PC-9 (cell line): ENCODE measurements around the gene SLC25A26. TPM values are rescaled to one million over a fixed set of nuclear protein-coding genes. Genes with fewer than 3 reads are reported as not detected.

Source experiments
- BruUV-seq: library from RNA; stranded (reverse); fragments of 400-500 nt; replicated peaks from 2 replicates; lab custom pipeline; 2021; lab: Mats Ljungman, UMichigan
- CTCF ChIA-PET: fragments of 300-600 bp; sonication (Branson Sonifier 250); formaldehyde crosslinking; loops from one replicate; lab custom pipeline; 2022; ENCODE audit warnings: antibody characterized with exemption; lab: Charles Lee
- POLR2A ChIA-PET: fragments of 300-600 bp; sonication (Branson Sonifier 250); formaldehyde crosslinking; loops from one replicate; lab custom pipeline; 2022; ENCODE audit warnings: antibody characterized with exemption; ENCODE audit not compliant: unreplicated experiment; lab: Charles Lee
- DNase-seq, 2 experiments: peaks; one replicate each; pipeline versions ENCODE4 v3.0.0 to v3.0.0-alpha.2; 2015 to 2022; ENCODE audit warnings: mixed read lengths in 1 of 2
- H2AFZ ChIP-seq: fragments of 200-600 bp; sonication (generic); 2 replicates; pipeline ENCODE4 v1.8.1; 2017; ENCODE audit warnings: antibody characterized with exemption
- H3F3A ChIP-seq: fragments of 200-600 bp; sonication (generic); 2 replicates; pipeline ENCODE4 v1.8.1; 2017; ENCODE audit warnings: antibody characterized with exemption, mild to moderate bottlenecking, low read depth; ENCODE audit not compliant: insufficient read depth
- H3K27ac ChIP-seq: fragments of 200-600 bp; sonication (generic); 2 replicates; pipeline ENCODE4 v1.6.1; 2016; ENCODE audit warnings: mixed run types
- H3K27me3 ChIP-seq: fragments of 200-600 bp; sonication (generic); 2 replicates; pipeline ENCODE4 v1.6.1; 2016; ENCODE audit warnings: low read depth, mixed run types; ENCODE audit not compliant: insufficient read depth
- H3K36me3 ChIP-seq: fragments of 200-600 bp; sonication (generic); 2 replicates; pipeline ENCODE4 v1.6.1; 2016; ENCODE audit warnings: low read depth, mixed run types
- H3K4me1 ChIP-seq: fragments of 200-600 bp; sonication (generic); replicated peaks from 2 replicates; pipeline ENCODE4 v1.6.1; 2016; ENCODE audit warnings: mixed run types; ENCODE audit not compliant: insufficient read depth
- H3K4me2 ChIP-seq: fragments of 200-600 bp; sonication (generic); 2 replicates; pipeline ENCODE4 v1.6.1; 2017; ENCODE audit warnings: mixed run types
- H3K4me3 ChIP-seq: fragments of 200-600 bp; sonication (generic); 2 replicates; pipeline ENCODE4 v1.6.1; 2016; ENCODE audit warnings: mixed run types
- H3K79me2 ChIP-seq: fragments of 200-600 bp; sonication (generic); 2 replicates; pipeline ENCODE4 v1.6.1; 2017; ENCODE audit warnings: low read depth, mixed run types
- H3K9me2 ChIP-seq: fragments of 200-600 bp; sonication (generic); 2 replicates; pipeline ENCODE4 v1.8.1; 2017; ENCODE audit warnings: mild to moderate bottlenecking; ENCODE audit not compliant: insufficient read depth
- H3K9me3 ChIP-seq: fragments of 200-600 bp; sonication (generic); 2 replicates; pipeline ENCODE4 v1.8.1; 2016; ENCODE audit warnings: low read depth; ENCODE audit not compliant: insufficient read depth
- H4K20me1 ChIP-seq: fragments of 200-600 bp; sonication (generic); 2 replicates; pipeline ENCODE4 v1.8.1; 2017; ENCODE audit not compliant: insufficient read depth
- CTCF ChIP-seq: fragments of 200-600 bp; sonication (generic); conservative IDR thresholded peaks from 2 replicates; pipeline ENCODE4 v1.6.1; 2017; ENCODE audit warnings: mixed run types, antibody characterized with exemption, mild to moderate bottlenecking, moderate library complexity
- EZH2 ChIP-seq: fragments of 200-600 bp; sonication (generic); IDR thresholded peaks from 2 replicates; pipeline ENCODE4 v1.8.0; 2017; ENCODE audit warnings: antibody characterized with exemption, low read depth
- intact Hi-C: fragments of 100-400 bp; cut with micrococcal nuclease; formaldehyde crosslinking; loops from one replicate; pipeline ENCODE4 v1.10.0; 2022; ENCODE audit not compliant: unreplicated experiment
- total RNA-seq: library from RNA; stranded (reverse); gene quantifications from 2 replicates; pipeline ENCODE4 v1.2.3, GENCODE V29; 2021

Gene SLC25A26
- total RNA-seq, 1 experiment from 2014 or later, result 20.8 TPM

GRCh38 chr3:66267906-66268305, 47.1 kb downstream of the SLC25A26 start:
- Histone ChIP-seq H3K27ac (no peak overlapping the region), H3K27me3 (no peaks in the 10 kb centered on the region), H3K4me1 (no peaks in the 10 kb centered on the region), H2AFZ (no peak overlapping the region), H3K36me3 (no peaks in the 10 kb centered on the region), H3F3A (no peaks in the 10 kb centered on the region), H4K20me1 (no peaks in the 10 kb centered on the region), H3K4me3 (no peak overlapping the region), H3K79me2 (no peaks in the 10 kb centered on the region), H3K9me3 (no peaks in the 10 kb centered on the region), H3K9me2 (no peaks in the 10 kb centered on the region), H3K4me2 (no peak overlapping the region)
- intact Hi-C loops, result no loop called here
- POLR2A ChIA-PET, result no interaction called here
- TF ChIP-seq EZH2, result no peak
- no peak for TF ChIP-seq CTCF
- CTCF ChIA-PET, result no interaction called here
- DNase-seq, result no peak
- no TSS peak for BruUV-seq

- ChIA-PET POLR2A (no interaction called here), CTCF (no interaction called here)
- H3K9me3 ChIP-seq, result no peaks in the 10 kb centered on the region
- no peaks in the 10 kb centered on the region for H3K4me1 ChIP-seq
- BruUV-seq, result no TSS peak
- intact Hi-C loops, result no loop called here
- no peak for TF ChIP-seq EZH2
- TF ChIP-seq CTCF, result no peak
- no peak for DNase-seq
- no peak overlapping the region for H3K4me3 ChIP-seq
- H3K4me2 ChIP-seq, result no peak overlapping the region
- H3K9me2 ChIP-seq, result no peaks in the 10 kb centered on the region
- no peaks in the 10 kb centered on the region for H3K27me3 ChIP-seq
- no peaks in the 10 kb centered on the region for H4K20me1 ChIP-seq
- H3K36me3 ChIP-seq, result no peaks in the 10 kb centered on the region
- no peak overlapping the region for H3K27ac ChIP-seq
- no peaks in the 10 kb centered on the region for H3F3A ChIP-seq
- no peaks in the 10 kb centered on the region for H3K79me2 ChIP-seq
- no peak overlapping the region for H2AFZ ChIP-seq
Observed at GRCh38 chr3:66268864-66269263, 48.1 kb downstream of the SLC25A26 start.

GRCh38 chr3:66269411-66269810, 48.6 kb downstream of the SLC25A26 start:
- Histone ChIP-seq H3K4me3 (no peak overlapping the region), H3K9me2 (no peaks in the 10 kb centered on the region), H3F3A (no peaks in the 10 kb centered on the region), H3K4me1 (no peaks in the 10 kb centered on the region), H2AFZ (no peak overlapping the region), H3K27ac (no peak overlapping the region), H3K36me3 (no peaks in the 10 kb centered on the region), H3K4me2 (no peak overlapping the region), H3K27me3 (no peaks in the 10 kb centered on the region), H3K79me2 (no peaks in the 10 kb centered on the region), H3K9me3 (no peaks in the 10 kb centered on the region), H4K20me1 (no peaks in the 10 kb centered on the region)
- no peak for TF ChIP-seq CTCF
- CTCF ChIA-PET, result no interaction called here
- intact Hi-C loops, result no loop called here
- POLR2A ChIA-PET, result no interaction called here
- no TSS peak for BruUV-seq
- no peak for DNase-seq
